ENCODE results near the gene FBXO39. TPM values are rescaled to one million over a fixed set of nuclear protein-coding genes. Genes with fewer than 3 reads are reported as not detected.

FBXO39 gene
- total RNA-seq, 1 donor: 0.36 TPM

DNA sequence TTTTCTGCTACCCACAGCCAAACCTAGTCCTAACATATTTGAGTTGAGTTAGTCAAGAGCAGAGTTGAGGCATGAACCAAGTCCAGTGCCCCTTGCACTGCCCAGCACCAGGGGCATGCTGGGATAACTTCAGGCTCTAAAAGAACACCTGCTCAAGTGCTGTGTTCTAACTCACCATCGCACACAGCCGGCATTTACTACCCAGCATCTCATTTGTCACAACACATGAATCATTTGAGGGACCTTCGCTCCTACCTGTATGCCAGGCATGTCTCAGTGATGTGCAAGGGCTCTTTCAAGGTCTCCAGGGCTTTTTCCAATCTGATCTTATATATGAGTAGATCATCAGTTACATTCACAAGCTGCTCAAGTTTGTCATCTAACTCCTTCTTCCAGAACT is 42.9 kb downstream of the FBXO39 start:
- TF ChIP-seq, protein P1, sequence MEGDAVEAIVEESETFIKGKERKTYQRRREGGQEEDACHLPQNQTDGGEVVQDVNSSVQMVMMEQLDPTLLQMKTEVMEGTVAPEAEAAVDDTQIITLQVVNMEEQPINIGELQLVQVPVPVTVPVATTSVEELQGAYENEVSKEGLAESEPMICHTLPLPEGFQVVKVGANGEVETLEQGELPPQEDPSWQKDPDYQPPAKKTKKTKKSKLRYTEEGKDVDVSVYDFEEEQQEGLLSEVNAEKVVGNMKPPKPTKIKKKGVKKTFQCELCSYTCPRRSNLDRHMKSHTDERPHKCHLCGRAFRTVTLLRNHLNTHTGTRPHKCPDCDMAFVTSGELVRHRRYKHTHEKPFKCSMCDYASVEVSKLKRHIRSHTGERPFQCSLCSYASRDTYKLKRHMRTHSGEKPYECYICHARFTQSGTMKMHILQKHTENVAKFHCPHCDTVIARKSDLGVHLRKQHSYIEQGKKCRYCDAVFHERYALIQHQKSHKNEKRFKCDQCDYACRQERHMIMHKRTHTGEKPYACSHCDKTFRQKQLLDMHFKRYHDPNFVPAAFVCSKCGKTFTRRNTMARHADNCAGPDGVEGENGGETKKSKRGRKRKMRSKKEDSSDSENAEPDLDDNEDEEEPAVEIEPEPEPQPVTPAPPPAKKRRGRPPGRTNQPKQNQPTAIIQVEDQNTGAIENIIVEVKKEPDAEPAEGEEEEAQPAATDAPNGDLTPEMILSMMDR (IDR thresholded peaks at IDR 0.05; ENCODE audit: extremely low read depth, low read depth, low read length): no peak
- H3K36me3 ChIP-seq (ENCODE audit: insufficient read depth, low read length): no peaks in the 10 kb centered on the region

DNA sequence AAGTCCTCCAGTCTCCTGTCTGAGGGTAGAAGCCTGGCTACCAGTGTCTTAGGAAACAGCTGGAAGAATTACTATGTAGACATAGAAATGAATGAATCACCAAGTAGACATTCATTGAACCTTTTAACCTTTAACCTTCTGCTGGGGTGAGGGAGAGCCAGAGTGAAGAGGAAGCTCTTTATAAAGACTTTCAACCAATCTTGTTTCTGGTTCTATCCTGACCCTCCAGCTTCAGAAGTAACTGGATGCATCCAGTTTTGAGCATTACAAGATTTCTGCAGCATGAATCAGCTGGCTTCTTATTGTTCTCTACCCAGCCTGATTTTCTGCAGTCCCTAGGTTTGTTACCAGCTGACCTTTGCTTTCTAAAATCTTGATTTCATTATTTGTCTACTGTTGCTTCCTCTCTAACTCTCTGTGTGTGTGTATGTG is 47.0 kb downstream of the FBXO39 start:
- H3K9me3 ChIP-seq (ENCODE audit: low read depth, low read length): peaks cover 3% of the 10 kb centered on the region
- H4K20me1 ChIP-seq (ENCODE audit: insufficient read depth, low read length): no peaks in the 10 kb centered on the region
- H3K4me1 ChIP-seq (ENCODE audit: insufficient read depth, low read length): peaks cover 10% of the 10 kb centered on the region
- peak overlapping the region; percentile 41 for H3K4me2 ChIP-seq (ENCODE audit: insufficient read depth, low read length)
- TF ChIP-seq, protein P1 (IDR thresholded peaks at IDR 0.05; ENCODE audit: extremely low read depth, low read depth, low read length): no peak
- H3K79me2 ChIP-seq (ENCODE audit: insufficient read depth, low read length): no peaks in the 10 kb centered on the region
- peaks cover 9% of the 10 kb centered on the region for H3K27me3 ChIP-seq (ENCODE audit: insufficient read depth, low read length)
- H3K4me3 ChIP-seq (ENCODE audit: insufficient read depth, low read length): no peak overlapping the region
- no peaks in the 10 kb centered on the region for H3K36me3 ChIP-seq (ENCODE audit: insufficient read depth, low read length)
- DNase-seq (ENCODE audit: insufficient read length, low spot score, missing footprints): peak; percentile 84
- no peak overlapping the region for H3K27ac ChIP-seq (ENCODE audit: low read depth, low read length)
- H2AFZ ChIP-seq (ENCODE audit: low read length): peak overlapping the region; percentile 42

More for the DNA sequence above, 42.9 kb downstream of the FBXO39 start:
- Histone ChIP-seq H3K27me3 (ENCODE audit: insufficient read depth, low read length) (peaks cover 9% of the 10 kb centered on the region), H3K9me3 (ENCODE audit: low read depth, low read length) (peaks cover 3% of the 10 kb centered on the region), H3K4me2 (ENCODE audit: insufficient read depth, low read length) (no peak overlapping the region), H2AFZ (ENCODE audit: low read length) (no peak overlapping the region), H3K79me2 (ENCODE audit: insufficient read depth, low read length) (no peaks in the 10 kb centered on the region), H3K4me1 (ENCODE audit: insufficient read depth, low read length) (peaks cover 10% of the 10 kb centered on the region), H4K20me1 (ENCODE audit: insufficient read depth, low read length) (no peaks in the 10 kb centered on the region), H3K4me3 (ENCODE audit: insufficient read depth, low read length) (no peak overlapping the region), H3K27ac (ENCODE audit: low read depth, low read length) (no peak overlapping the region)
- no peak for DNase-seq (ENCODE audit: insufficient read length, low spot score, missing footprints)

DNA sequence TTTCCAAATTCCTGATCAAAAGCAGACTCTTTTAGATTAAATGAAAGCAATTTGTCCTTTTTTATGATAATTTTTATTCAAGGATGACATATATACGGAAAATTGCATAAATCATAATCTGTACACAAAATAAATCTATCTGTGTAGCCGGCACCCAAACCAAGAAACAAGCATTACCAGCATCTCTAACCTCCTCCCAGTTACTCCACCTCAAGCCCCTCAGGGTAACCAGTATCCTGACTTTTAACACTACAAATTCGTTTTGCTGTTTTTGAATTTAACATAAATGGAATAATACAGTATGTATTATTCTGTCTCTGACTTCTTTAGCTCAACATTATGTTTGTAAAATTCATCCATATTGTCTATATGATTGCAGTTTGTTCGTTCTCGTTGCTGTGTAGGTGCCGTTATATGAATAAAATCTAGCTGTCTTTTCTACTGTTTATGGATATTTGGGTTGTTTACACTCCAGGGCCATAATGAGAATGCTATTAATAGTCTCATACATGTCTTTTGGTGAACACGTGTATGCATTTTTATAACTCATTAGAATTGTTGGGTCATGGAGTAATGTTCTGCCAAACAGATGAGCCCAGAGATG is 54.5 kb downstream of the FBXO39 start:
- Histone ChIP-seq H3K27ac (ENCODE audit: low read depth, low read length) (no peak overlapping the region), H2AFZ (ENCODE audit: low read length) (no peak overlapping the region), H3K4me3 (ENCODE audit: insufficient read depth, low read length) (no peak overlapping the region), H4K20me1 (ENCODE audit: insufficient read depth, low read length) (no peaks in the 10 kb centered on the region), H3K27me3 (ENCODE audit: insufficient read depth, low read length) (peaks cover 61% of the 10 kb centered on the region), H3K36me3 (ENCODE audit: insufficient read depth, low read length) (no peaks in the 10 kb centered on the region), H3K9me3 (ENCODE audit: low read depth, low read length) (no peaks in the 10 kb centered on the region), H3K4me1 (ENCODE audit: insufficient read depth, low read length) (no peaks in the 10 kb centered on the region), H3K79me2 (ENCODE audit: insufficient read depth, low read length) (no peaks in the 10 kb centered on the region), H3K4me2 (ENCODE audit: insufficient read depth, low read length) (no peak overlapping the region)
- TF ChIP-seq, protein P1 (IDR thresholded peaks at IDR 0.05; ENCODE audit: extremely low read depth, low read depth, low read length): no peak
- DNase-seq (ENCODE audit: insufficient read length, low spot score, missing footprints): peak; percentile 29

- TF ChIP-seq, protein P1 (IDR thresholded peaks at IDR 0.05; ENCODE audit: extremely low read depth, low read depth, low read length): no peak
- Histone ChIP-seq H3K36me3 (ENCODE audit: insufficient read depth, low read length) (no peaks in the 10 kb centered on the region), H3K27ac (ENCODE audit: low read depth, low read length) (no peak within 1 kb of the TSS), H3K79me2 (ENCODE audit: insufficient read depth, low read length) (no peaks in the 10 kb centered on the region), H3K4me3 (ENCODE audit: insufficient read depth, low read length) (peak within 1 kb of the TSS; percentile 46), H4K20me1 (ENCODE audit: insufficient read depth, low read length) (no peaks in the 10 kb centered on the region), H3K4me1 (ENCODE audit: insufficient read depth, low read length) (no peaks in the 10 kb centered on the region), H3K27me3 (ENCODE audit: insufficient read depth, low read length) (peaks cover 74% of the 10 kb centered on the region), H2AFZ (ENCODE audit: low read length) (peak within 1 kb of the TSS; percentile 35), H3K4me2 (ENCODE audit: insufficient read depth, low read length) (peak within 1 kb of the TSS; percentile 67), H3K9me3 (ENCODE audit: low read depth, low read length) (no peaks in the 10 kb centered on the region)
- DNase-seq (ENCODE audit: insufficient read length, low spot score, missing footprints): peak; percentile 72
Observed at GRCh38 chr17:6831661-6832263, 55.7 kb downstream of the FBXO39 start, which contains the start of gene TEKT1. Gene TEKT1 (minus strand): TSS chr17:6831729. CDS start chr17:6830376, 1,353 bp downstream.

All from osteoblast (primary cell).